ENCODE data around the gene ACSF3. TPM values are rescaled to one million over a fixed set of nuclear protein-coding genes. Genes with fewer than 3 reads are reported as not detected.

Gene ACSF3
- total RNA-seq, 1 donor from 2014 or later, result 36.6 TPM

DNA sequence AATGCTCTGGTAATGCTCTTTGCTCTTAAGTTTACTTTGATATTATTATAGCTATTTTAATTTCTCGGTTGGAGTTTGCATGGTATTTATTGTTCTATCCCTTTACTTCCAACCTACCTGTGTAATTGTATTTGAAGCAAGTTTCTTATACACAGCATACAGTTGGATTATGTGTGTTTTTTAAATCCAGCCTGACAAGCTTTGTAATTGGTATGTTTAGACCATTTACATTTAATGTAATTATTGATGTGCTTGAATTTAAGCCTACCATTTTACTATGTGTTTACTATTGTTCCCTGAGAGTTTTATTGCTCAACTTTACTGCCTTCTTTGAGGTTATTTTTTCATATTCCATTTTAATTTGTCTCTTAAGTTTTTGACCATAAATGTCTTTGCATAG, 35.7 kb downstream of the ACSF3 start:
- no peak for DNase-seq (ENCODE audit: low spot score)

DNA sequence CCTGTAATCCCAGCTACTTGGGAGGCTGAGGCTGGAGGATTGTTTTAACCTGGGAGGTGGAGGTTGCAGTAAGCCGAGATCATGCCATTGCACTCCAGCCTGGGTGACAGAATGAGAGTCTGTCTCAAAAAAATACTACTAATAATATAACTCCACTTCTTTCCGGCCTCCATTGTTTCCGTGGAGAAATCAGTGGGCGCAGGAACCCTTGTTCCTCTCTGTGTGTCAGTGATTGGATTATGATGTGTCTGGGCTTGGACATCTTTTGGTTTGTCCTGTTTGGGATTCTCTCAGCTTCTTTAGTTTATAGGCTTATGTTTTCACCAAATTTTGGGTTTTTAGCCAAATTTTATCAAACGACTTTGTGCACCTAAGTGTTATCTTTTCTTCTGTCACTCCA, 36.8 kb downstream of the ACSF3 start:
- DNase-seq (ENCODE audit: low spot score), result no peak

DNA sequence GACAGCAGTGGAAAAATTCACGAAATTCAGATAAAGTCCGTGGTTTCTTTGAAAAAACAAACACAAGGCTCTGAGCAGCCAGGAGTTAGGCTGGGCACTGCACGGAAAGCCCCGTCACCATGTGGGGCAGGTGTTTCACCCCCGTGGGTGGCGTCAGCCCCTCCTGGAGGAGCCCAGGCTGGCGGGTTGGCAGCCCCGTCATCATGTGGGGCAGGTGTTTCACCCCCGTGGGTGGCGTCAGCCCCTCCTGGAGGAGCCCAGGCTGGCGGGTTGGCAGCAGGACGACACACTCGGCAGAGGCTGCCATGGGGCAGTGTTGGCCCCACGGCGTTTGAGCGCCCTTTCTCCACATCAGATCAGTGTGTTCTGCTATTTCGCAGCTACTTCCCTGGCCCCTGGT, 38.1 kb downstream of the ACSF3 start:
- DNase-seq (ENCODE audit: low spot score), result no peak

DNA sequence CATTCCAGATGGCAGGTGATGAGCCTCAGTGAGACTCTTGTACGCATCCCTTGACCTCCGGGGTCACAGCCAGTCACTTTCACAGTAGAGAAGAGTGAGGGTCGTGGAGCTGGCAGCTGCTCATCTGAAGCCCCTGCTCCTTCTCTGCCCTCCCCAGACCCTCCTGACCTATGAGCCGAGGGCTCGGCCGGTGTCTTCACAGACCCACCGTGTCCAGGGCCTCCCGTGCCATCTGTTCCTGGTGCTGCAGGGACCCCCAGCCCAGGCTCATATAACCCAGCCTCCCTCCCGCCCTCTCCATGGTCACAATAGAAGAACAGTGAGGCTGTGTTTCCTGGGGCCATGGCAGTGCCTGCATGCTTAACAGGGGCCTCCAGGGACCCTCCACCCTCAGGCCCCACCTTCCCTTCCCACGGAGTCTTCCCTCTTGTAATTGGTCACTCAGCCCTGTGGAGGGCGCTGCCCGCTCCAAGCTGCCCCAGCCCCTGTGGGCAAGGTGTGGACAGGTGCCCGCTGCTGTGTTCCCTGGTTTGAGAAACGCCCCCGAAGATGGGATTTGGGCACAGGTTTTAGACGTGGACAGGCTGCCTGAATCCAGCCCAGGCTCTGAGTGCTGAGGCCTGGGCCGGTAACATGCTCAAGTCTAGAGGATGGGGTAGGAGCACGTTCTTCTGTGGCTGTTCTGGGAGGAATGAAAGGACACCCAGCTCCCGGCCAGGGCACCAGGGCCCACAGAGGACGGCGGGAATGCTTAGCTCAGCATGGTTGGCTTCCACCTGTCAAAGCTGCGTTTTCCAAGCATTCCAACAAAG, 38.7 kb downstream of the ACSF3 start:
- no peak for DNase-seq (ENCODE audit: low spot score)

DNA sequence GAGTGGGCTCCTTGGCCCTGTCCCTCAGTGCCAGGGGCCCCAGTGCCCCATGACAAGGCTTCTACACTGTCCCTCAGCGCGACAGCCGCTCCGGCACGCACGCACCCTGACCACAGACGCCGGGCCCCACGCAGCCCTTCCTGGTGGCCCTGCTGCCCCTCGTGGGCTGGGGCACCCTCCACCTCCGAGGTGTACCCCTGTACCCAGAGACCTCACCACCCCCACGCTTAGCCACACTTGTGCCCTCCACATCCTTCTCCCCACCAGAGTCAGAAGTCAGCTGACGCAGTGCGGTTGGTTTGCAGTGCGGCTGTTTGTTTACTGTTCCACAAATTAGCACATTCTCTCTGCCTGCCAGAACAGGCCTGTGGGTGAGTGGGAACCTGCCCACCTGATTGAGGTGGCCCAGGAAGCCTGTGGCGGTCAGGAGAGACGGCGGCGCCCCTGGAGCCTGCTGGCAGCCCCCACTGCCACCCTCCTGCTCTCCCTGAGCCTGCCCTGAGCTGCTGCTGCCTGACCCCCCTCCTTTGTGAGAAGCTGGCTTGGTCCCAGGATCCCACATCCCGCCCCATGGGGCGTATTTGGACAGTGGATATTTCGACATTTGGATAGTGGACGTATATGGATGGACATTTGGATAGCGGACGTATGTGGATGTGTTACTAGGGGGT, 39.9 kb downstream of the ACSF3 start:
- DNase-seq (ENCODE audit: low spot score), result no peak

DNA sequence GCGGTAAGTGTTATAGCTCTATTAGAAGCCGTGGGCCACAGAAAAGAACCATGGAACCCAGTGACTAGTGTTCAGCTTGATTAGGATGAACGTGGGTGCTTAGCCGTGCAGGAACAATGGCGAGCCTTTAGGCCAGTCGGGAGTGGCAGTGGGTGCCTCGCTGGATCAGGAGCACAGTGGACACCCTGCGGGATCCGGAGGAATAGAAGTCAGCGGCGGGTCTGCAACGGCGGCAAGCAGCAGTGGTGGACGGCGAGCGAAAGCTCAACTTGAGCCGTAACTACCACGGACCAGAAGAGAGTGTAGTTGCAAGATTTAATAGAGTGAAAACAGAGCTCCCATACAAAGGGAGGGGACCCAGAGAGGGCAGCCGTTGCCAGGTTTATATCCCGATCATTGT, 40.6 kb downstream of the ACSF3 start:
- no peak for DNase-seq (ENCODE audit: low spot score)

DNA sequence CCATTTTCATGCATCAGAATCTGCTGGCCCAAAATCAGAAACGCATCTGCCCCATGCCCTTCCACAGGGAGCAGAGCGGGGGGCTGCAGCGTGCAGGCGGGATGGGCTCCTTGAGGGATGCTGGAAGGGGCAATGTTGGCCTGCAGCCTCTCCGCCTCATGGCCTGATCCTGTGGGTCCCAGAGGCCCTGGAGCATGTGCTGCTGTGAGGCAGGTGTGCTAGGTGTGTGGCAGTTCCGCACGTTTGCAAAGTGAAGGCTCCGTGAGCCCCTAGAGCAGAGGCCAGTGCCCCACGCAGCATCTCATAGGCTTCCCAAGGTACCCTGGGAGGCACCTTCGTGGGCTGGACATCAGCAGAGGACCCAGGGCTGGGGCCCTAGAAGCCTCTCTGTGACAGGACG, 41.5 kb downstream of the ACSF3 start:
- DNase-seq (ENCODE audit: low spot score), result no peak

DNA sequence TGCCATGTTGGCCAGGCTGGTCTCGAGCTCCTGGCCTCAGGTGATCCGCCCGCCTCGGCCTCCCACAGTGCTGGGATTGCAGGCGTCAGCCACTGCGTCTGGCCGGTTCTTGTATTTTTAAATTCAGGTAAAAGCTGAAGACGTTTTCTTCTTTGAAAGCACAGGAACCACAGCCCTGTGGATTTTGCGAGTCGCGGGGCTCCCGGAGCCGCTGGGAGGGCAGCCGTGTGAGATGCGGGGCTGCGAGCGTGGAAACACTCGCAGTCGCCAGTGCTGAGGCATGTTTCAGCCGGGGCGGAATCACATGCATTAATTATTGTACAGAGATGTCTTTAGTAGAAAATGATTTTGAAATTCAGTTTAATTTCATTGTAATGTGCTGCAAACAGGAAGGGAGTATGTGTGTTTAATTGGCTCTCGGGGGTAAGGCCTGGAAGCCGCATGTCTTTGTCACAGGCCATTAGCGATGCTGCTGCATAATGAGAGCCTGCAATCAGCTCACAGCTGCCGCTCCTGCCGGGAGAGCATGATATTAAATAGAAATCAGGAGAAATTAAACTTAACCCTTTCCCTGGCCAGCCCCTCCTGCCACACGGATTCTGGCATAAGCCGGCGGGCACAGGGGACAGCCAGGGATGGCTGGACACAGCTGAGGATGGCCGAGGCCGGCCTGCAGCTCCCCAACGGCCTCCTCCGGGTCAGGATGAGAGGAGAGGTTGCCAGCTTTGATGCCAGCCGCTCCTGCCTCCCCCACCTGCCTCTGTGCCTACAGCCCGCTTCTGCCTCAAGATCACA, 42.5 kb downstream of the ACSF3 start:
- DNase-seq (ENCODE audit: low spot score), result no peak

DNA sequence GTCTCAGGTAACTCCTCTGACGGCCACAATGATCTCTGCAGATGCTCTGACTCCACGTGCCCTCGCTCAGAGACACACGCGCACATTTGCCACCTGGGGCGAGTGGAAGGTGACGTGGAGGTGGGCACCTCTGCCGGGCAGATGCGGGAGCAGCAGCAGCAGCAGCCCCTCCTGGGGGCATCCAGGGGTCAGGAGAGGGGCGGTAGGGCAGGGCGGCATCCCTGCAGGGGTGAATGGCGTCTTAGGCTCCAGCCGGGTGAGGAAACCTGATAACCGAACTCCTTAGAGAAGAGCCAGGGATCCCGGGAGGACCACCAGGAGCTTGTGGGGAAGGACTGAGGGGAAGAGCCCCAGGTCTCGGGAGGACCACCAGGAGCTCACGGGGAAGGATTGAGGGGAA, 43.3 kb downstream of the ACSF3 start:
- no peak for DNase-seq (ENCODE audit: low spot score)

DNA sequence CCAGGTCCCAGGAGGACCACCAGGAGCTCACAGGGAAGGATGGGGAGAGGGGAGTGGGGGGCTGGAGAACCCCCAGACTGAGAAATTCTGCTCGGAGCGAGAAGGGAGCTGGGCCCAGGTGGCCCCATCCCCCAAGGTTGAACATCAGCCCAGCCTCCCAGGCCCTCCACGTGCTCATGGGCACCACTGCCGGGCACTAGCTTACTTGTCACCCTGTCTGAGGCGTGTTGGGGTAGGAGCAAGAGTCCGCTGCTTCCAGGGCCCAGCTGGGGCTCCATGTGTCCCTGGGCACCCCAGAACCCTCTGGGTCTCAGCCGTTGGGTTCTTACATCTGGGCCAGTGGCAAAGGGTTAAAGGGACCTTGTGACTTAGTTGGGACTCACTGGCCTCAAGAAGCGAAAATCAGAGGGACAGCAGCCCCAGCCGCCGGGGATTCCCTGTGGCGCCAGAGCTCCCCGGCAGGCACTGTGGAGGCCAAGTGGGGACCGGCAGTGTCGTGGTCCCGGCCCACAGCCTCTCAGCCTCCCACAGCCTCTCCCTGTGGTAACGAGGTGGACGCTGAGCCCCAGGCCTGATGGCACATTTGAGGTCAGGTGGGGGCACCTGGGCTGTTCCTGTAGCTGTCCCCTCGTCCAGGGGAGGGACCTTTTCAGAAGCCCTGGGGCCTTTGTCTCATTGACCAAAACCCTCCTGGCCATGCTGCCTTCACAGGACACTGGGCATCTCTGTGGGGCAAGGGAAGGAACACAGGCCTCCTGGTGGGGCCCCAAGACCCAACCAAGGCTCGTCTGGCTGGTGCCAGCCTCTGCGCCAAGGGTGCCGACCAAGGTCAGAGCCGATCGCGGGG, 44.2 kb downstream of the ACSF3 start:
- DNase-seq (ENCODE audit: low spot score), result no peak

DNA sequence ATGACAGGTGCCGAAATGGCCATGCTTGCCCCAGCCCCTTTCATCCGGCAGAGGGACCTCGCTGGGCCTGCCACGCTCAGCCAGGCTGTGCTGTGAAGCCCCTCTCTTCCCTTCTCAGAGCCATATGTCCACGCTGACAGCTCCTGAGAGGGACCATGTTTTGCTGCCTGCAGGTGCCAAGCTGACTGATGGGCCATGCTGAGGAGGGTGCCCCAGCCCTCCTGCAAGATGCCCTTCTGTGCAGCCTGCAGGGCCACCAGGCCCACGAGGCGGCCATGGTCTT, 44.8 kb downstream of the ACSF3 start:
- DNase-seq (ENCODE audit: low spot score), result no peak

DNA sequence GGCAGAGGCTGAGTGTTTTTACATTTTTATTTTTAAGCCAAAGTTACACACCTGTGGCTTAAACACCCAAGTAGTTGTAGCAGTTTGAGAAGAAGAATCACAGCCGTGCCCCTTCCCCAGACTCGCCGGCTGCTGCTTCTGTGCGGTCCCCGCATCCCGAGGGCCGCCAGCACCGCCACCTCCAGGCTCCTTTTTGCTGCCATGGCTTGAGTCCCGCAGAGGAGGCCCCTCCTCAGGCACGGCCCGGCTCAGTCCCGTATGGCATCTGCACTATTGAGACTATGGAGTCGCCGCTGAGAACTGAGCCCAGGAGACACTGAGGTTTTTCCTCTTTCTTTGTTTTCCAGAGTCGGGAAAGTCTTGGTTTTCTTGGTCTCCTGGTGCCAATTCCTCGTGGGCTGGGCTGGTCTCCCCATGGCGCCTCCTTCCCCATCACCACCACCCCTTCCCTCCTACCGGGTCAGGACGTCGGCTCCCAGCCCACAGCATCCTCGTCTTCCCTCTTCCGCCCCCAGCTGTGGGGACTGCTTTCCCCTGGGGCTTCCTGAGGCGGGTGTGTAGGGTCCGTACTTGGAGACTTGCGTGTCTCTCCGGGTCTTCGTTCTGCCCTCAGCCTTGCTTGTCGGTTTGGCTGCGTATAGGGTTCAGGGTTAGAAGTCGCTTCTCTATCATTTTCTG, 45.3 kb downstream of the ACSF3 start:
- DNase-seq (ENCODE audit: low spot score), result no peak

DNA sequence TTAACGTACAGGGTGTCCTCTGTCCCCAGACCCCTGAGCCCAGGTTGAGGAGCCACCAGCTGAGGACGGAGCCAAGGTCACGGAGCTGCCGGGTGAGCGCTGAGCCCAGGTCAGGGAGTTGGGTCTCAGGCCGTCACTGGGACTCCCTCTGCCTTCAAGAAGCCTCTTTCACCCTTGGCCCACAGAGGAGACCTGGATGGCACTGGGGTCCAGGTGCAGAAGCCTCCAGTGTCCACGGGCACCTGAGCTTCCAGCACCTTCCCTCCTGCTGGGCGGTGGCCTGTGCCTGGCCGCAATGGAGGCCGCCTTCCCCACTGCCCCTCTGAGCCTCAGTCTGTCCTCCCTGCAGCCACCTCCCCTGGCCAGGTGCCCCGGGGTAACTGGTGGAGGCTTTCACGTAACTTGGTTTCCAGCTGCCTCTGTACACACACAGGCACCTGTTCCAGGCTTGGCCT, 46.3 kb downstream of the ACSF3 start:
- no peak for DNase-seq (ENCODE audit: low spot score)

DNA sequence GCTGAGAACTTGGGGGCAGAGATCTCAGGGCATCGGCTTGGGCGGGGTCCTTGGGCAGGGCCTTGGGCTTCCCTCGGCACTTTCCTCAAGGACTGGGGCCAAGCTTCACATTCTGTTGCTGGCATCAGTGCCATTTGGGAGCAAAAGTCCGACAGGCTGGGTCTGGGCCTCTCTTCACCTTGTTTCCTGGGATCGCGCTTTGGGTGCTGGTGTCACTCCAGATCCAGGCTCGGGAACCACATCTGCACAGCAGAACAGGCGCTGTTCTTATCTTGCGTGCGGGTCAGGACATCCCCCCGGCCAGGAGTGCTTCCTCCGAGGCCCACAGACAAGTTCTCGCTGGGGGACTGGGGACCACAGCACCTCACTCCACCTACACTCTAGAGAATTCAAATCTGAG, 46.7 kb downstream of the ACSF3 start:
- DNase-seq (ENCODE audit: low spot score), result no peak

DNA sequence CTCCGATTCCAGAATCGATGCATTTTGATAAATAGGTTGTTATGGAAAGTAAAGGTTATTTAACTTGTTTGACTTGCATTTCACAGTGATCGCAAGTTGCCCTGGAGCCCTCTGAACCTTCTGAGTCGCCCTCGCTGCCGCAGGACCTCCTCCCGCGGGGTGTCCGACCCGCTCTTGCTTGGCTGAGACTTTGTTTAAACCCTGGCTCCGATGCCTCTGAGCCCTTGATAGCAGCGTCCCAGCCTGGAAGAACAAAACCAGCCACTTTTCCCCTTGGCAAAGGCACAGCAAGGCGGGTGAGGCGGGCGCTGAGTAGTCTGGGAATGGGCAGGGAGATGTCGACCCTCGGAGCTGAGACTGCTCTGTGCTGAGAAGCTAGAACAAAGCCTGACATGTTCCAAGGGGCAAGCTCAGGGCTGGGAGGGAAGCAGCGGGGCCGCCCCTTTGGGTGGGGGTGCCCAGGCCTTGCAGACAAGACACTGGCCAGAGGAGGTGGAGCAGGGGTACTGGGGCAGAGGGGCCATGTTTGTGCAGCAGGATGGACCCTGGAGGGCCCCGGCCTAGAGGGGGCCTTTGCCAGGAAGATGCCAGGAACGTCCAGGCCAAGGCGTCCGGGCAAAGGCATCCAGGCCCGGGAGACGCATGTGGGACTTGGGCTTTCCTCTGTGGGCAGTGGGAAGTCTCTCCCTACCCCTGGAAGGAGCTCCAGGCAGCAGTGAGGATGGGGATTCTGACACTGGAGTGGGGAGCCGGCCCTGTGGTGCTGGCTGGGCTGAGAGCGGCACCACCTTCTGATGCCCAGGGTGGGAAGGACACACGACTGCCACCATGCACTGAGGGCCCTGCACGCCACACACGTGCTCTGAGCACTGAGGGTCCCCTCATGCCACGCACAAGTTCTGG, 47.6 kb downstream of the ACSF3 start:
- no peak for DNase-seq (ENCODE audit: low spot score)

DNA sequence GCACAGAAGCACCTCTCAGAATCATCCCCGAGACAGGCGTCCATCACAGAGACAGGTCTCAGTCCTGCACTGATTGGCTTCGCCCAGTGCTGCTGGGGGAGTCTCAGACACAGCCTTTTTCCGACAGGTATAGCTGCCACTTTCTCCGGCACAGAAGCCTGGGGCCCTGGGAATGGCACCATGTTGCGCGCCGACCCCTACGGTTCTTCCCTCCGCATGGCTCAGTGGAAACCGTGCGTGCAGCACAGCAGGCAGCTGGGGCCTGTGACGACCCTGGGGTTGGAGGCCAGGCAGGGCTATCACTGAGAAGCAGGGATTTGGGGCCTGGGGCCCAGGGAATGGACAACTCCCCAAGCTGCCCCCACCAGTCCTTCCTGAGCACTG, 48.2 kb downstream of the ACSF3 start:
- no peak for DNase-seq (ENCODE audit: low spot score)

DNA sequence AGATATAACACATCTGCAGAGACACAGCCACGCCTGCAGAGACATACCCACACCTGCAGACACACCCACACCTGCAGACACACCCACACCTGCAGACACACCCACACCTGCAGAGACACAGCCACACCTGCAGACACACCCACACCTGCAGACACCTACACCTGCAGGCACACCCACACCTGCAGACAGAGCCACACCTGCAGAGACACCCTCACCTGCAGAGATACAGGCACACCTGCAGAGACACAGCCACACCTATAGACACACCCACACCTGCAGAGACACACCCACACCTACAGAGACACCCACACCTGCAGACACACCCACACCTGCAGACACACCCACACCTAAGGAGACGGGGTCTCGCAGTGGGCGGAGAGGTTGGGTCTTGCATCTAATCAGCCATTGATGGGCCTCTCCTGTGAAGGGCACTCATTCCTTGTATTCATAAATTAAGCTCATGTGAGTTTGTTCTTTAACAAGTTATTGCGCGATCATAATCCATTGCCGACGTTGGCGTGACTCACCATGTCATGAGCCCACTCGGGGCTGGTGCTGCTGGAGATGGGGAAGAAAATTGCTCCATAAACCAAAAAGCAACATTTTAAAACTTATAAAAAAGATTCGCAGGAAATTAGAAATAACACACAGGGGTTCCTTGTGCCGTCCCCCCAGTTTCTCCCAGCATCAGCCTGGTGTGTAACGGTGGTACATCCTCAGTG, 49.0 kb downstream of the ACSF3 start:
- no peak for DNase-seq (ENCODE audit: low spot score)

DNA sequence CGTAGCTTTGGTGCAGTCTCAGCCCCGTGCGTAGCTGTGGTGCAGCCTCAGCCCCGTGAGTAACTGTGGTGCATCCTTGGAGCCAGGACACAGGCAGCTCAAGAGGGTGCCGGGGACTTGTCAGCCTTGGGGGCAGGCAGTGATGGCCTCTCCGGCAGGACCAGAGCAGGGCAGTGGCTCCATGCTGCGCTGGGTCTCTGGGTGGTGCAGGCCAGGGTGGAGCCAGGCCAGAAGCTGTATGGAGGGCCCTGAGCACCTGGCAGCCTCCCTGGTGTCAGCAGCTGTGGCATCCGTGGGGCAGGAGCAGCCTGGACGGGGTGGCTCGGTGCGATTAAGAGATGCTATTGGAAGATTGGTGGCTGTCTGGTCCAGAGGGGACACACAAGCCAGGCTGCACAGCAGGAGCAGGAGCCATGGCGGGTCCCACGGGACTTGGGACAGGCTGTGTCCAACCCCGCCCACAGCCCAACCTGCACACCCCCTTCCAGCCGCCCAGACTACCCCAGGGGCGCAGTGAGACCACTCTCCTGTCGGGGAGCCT, 49.6 kb downstream of the ACSF3 start:
- DNase-seq (ENCODE audit: low spot score), result no peak

All from umbilical cord (tissue), 2 donors.